Heart left ventricle (tissue), 13 donors: Measurements from ENCODE around the gene IL25.
A peak's percentile ranks its signal among the peaks of the same experiment; 100 is the strongest.

Experiments used
- POLR2A ChIP-seq, 2 donors: fragments of 450-650 bp; IDR thresholded peaks; one replicate each; pipeline ENCODE4 v1.6.1; 2017; ENCODE audit warnings: antibody characterized with exemption in 2 of 2, mild to moderate bottlenecking in 2 of 2, moderate library complexity in 2 of 2
- TF ChIP-seq, protein P1 (sequence below), 12 donors: fragments of 200-600 bp; sonication (generic) in 4 of 12; IDR thresholded peaks; one replicate each; pipeline versions ENCODE4 v1.5.0 to v1.8.0; 2018 to 2022; ENCODE audit warnings: antibody characterized with exemption in 12 of 12, mild to moderate bottlenecking in 5 of 12
- donor health status: ischemic (EF 13 %, LVEDD 7.1; RV severe dilation, severe dysfunction).
- donor health status: DM: no; HTN: yes; CAD: no.
- donor health status: DM: no; HTN: no; CAD: no.
- donor health status: ischemic (EF 25% LVEDD 6.9; RV normal size, moderate dysfunction).
- donor health status: ischemic (EF 25% LVEDD 5.7; RV mildly dilated, moderate dysfunction).
- donor health status: ischemic (EF 35%, LVEDD 5.7; RV mildly dilated, moderate dysfunction).
- donor health status: nonischemic (EF 11% LVEDD 7.7; RV severe dilation, severe dysfunction).
- donor health status: DM: yes; HTN: yes; CAD: no.
- donor health status: PGD.
- donor health status: ischemic (EF 29% LVEDD 5.4; RV normal size, mild dysfunction).
- donor health status: nonischemic (EF 23%, LVEDD 6.1; RV moderate dilation, normal function).

DNA sequence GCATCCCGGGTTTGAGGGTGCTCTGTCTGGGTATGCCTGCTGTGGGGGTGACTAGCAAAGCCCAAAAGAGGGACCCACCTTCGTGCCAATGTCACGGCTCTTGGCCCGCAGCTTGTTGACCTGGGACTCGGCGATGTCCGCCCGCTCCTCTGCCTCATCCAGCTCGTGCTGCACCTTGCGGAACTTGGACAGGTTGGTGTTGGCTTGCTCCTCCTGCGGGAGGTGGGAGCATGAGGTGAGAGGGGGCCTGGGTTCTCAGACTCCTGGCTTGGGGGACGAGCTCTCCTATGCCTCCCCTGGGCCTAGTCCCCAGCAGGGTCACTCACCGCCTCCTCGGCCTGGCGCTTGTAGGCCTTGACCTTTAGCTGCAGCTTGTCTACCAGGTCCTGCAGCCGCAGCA lies 41.1 kb downstream of the IL25 start:
- TF ChIP-seq, protein P1, sequence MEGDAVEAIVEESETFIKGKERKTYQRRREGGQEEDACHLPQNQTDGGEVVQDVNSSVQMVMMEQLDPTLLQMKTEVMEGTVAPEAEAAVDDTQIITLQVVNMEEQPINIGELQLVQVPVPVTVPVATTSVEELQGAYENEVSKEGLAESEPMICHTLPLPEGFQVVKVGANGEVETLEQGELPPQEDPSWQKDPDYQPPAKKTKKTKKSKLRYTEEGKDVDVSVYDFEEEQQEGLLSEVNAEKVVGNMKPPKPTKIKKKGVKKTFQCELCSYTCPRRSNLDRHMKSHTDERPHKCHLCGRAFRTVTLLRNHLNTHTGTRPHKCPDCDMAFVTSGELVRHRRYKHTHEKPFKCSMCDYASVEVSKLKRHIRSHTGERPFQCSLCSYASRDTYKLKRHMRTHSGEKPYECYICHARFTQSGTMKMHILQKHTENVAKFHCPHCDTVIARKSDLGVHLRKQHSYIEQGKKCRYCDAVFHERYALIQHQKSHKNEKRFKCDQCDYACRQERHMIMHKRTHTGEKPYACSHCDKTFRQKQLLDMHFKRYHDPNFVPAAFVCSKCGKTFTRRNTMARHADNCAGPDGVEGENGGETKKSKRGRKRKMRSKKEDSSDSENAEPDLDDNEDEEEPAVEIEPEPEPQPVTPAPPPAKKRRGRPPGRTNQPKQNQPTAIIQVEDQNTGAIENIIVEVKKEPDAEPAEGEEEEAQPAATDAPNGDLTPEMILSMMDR (IDR thresholded peaks at IDR 0.05), result no peak
- TF ChIP-seq POLR2A (IDR thresholded peaks at IDR 0.05), result peak in 1 of 2 donors; percentile 40
